SK-N-SH treated with all-trans-retinoic acid at 6 μM for 48 hours (cell line): ENCODE data around the gene MPPED1.

Source experiments
- CSRNP3 ChIP-seq: fragments of 250-450 bp; sonication (Bioruptor Pico); IDR thresholded peaks from 2 replicates; pipeline ENCODE4 v1.5.1; 2021; ENCODE audit warnings: mild to moderate bottlenecking, moderate library complexity
- OSR1 ChIP-seq: fragments of 250-450 bp; sonication (Bioruptor Pico); IDR thresholded peaks from 2 replicates; pipeline ENCODE4 v1.8.0; 2022; ENCODE audit warnings: moderate library complexity, mild to moderate bottlenecking, inconsistent platforms
- PPARA ChIP-seq: fragments of 250-450 bp; sonication (Bioruptor Pico); IDR thresholded peaks from 2 replicates; pipeline ENCODE4 v1.5.0; 2020; ENCODE audit warnings: mild to moderate bottlenecking, borderline replicate concordance
- RARB ChIP-seq: fragments of 250-450 bp; sonication (Bioruptor Pico); IDR thresholded peaks from 2 replicates; pipeline ENCODE4 v1.8.0; 2021; ENCODE audit warnings: mild to moderate bottlenecking, moderate library complexity
- TCF4 ChIP-seq: fragments of 250-450 bp; sonication (Bioruptor Pico); IDR thresholded peaks from 2 replicates; pipeline ENCODE4 v1.8.0; 2021; ENCODE audit warnings: mild to moderate bottlenecking, moderate library complexity, borderline replicate concordance
- ZC3H10 ChIP-seq: fragments of 250-450 bp; sonication (Bioruptor Pico); IDR thresholded peaks from 2 replicates; pipeline ENCODE4 v1.5.1; 2021; ENCODE audit warnings: mild to moderate bottlenecking, moderate library complexity
- ZFP30 ChIP-seq: fragments of 450-650 bp; formaldehyde crosslinking; IDR thresholded peaks from 2 replicates; pipeline ENCODE4 v1.5.0; 2022; ENCODE audit warnings: mild to moderate bottlenecking, moderate library complexity

DNA sequence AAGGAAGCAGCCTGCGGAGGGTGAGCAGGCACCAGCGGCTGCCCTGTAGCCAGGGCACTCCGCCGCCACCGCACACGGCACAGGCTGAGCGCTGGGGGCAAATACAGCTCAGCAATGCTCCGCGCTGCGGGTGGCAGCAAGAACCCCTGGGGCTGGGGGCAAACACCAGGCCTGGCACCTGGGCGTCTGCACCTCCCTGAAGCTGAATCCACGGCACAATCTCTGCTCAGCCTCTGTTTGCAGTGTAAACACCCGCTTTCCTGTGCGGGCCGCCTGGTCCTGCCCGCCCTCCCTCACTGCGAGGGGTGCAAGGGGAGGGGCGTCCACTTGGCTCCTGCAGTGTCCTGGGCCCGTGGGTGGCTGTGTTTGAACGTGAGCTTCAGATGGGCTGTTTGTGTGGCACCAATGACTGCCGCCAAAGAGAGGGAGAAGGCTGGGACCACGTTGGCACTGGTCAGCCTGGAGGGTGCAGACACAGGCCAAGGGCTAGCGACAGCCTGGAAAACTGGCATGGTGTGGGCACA is 14.8 kb upstream of the MPPED1 start:
- TF ChIP-seq PPARA (no peak), RARB (CRISPR knock-in tag) (no peak), TCF4 (CRISPR knock-in tag) (no peak), CSRNP3 (no peak), ZC3H10 (no peak), OSR1 (CRISPR knock-in tag) (no peak), ZFP30 (CRISPR knock-in tag) (no peak)
